GM19328 (cell line): ENCODE data around the gene CCDC85C.

ENCODE experiments used
- ATAC-seq: cut with Tn5 transposase; IDR thresholded peaks from one replicate; pipeline ENCODE4 v1.9.1; 2021; ENCODE audit warnings: mild to moderate bottlenecking, moderate library complexity; ENCODE audit not compliant: unreplicated experiment

Gene CCDC85C

DNA sequence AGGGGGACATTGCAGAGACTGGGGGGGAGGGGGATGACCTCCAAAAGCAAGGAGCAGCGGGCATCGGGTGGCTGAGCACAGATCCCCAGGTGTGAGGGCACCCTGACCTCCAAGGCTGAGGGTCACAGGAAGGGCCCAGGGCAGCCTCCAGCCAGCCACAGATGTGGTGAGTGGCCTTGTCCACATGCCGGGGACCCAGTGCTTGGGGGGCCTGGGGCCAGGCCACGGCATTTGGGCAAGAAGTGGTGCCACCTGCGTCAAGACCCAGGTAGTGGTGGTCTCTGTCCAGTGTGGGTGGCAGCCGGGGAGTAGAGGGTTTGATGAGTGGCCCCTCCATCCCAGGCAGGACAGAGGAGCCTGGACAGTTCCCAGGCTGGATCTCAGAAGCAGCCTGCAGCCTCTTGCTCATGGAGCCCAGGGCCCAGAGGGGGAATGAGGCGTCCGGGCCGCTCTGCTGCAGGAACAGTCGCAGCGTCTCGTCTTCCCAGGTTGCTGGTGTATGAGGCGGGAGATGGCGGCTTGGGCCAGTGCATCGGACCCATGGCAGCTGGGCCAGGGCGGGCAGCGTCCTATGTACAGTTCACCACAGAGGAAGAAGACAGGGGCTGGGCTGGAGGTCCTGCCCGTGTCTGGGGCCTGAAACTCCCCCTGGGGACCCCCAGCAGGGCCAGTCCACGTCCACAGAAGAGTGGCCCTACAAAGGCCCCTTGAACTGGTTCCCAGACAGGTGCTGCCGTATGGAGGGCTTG, 89.3 kb downstream of the CCDC85C start:
- no peak for ATAC-seq

DNA sequence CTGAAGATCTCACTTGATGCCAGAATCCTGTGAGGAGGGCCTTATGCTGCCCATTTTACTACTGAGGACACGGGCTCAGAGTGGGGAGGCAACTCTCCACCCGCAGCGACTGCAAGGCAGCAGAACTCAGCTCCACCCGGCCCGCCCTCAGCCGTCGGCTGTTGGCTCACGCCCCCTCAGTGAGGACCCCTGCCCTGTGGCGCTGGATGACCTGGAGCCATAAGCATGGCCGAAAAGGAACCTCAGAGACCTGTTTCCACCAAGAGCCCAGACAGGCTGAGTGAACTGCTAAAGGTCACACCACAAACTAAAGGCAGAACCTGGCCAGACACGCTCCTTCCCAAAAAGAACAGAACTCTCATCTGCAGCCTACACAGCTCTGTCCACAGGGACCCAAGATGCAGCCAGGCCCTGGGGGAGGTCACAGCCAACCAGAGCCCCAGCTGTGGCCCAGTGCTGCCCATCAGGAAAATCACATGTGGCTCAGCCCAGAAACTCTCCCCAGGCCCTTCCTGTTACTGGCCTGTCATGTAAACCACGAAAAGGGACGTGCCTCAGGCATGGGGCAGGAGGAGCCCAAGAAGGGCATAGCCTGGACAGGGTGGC, 90.0 kb downstream of the CCDC85C start:
- ATAC-seq: no peak

DNA sequence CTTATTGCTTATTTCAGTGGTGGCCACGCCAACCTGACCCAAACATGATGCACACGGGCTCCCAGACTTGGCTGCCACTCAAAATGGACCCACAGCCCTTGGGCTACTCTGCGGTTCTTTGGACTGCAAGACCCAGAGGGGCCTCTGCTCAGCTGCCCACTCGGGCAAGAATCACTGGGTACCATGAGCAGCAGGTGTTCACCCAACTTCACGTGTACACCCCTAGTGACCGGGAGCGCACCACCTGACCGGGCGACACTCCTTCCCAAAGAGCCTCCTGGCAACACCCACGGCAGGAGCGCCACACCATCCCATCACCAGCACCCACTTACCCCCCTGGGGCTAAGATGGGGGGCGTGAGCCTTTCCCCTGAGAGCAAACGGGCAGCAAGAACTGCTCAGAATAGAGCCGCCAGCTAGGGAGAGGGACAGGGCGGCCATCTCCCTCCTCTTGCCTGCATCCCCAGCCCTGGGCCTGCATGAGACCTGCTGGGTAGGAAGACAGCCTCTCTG, 90.8 kb downstream of the CCDC85C start:
- ATAC-seq: no peak

DNA sequence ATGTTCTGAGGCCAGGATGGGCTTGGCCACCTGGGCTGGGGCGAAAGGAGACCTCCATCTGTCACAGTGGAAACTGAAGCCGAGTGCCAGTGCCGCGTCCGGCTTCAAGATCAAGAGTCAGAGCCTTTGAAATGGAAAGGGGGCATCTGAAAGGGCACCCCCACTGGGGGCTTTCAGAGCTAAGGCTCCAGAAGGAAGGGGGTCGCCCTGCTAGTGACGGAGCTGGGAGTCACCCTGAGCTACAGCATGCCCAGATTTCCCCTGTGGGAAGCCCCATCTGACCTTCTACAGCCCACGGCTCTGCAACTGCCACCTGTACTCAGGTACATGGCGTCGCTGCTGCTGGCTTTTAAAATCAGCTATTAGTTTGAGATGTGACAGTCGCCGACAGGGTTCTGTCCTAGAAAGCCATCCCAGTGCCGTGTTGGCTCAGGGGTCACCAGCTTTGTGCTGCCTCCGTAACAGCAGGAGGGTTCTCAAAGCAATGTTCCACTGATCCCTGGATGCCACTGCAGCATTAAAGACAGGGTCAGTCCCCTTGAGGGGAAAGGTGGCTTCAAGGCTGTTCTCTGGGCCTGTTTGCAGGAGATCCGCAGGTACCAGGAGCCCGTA, 91.3 kb downstream of the CCDC85C start:
- ATAC-seq: no peak

DNA sequence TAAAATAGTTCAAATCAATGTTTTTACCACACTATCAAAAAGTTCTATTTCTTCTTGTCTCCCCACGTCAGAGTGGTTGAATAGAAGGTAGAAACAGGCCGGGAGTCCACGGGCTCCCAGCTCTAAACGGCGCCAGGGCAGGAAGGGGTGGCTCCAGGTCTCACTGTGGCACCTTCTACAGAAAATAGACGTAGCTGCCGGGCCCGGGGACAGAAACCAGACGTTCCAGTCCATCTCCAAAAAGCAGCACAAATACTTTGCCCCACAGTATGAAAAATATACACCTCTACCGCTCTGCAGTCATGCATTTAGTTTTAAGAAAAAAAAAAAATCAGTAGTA, 91.9 kb downstream of the CCDC85C start:
- no peak for ATAC-seq

DNA sequence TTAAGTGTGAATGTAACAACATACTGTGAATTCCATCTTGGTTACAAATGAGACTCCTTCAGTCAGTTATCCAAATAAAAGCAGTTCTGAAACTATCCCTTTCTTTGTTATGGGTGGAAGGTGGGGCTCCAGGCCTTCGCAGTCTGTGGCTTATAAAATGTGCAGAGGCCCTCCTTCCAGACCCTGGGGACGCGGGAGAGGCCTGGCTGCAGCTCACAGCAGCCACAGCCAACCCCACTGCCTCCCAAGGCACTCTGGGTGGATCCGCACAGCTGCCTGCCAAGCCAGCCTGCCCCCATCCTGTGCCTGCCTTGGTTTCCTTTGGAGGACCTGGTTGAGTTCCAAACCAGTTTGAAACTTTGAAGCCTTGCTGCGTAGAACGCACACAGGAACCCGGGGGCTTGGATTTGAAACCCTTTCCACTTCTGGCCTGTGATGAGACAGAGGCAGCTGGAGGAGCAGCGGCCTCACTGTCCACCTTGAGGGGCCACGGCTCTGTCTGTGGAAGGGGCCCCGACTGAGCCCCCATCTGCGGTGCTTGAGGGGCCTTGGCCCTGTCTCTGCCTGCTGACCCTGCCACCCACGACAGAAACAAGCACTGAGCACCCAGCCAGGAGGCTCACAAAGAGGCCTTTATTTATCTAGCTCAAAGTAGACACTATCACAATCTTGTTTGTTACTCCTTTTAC, 92.4 kb downstream of the CCDC85C start:
- no peak for ATAC-seq

DNA sequence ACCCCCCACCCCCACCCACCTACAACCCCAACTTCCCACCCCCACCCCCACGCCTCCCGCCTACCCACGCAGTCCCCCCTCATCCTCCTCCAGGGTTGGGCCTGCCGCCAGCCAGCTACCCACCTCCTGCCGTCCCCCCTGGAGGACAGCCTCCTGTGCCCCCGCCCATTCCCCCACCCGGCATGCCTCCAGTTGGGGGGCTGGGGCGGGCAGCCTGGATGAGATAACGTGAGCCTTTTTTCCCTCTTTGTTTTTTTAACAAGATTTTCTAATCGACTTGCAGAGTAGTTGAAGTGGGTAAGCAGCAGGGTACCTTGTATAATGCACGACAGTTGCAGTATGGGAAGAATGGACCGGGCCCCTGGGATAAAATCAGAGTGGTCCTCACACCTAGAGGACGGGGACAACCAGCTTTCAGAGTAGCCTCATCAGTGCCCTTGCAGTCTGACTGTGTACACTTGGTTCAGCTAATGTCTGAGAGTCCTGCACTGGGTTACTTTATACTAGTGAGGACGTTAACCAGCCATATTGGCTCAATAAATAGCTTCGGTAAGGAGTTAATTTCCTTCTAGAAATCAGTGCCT, 93.4 kb downstream of the CCDC85C start:
- no peak for ATAC-seq

DNA sequence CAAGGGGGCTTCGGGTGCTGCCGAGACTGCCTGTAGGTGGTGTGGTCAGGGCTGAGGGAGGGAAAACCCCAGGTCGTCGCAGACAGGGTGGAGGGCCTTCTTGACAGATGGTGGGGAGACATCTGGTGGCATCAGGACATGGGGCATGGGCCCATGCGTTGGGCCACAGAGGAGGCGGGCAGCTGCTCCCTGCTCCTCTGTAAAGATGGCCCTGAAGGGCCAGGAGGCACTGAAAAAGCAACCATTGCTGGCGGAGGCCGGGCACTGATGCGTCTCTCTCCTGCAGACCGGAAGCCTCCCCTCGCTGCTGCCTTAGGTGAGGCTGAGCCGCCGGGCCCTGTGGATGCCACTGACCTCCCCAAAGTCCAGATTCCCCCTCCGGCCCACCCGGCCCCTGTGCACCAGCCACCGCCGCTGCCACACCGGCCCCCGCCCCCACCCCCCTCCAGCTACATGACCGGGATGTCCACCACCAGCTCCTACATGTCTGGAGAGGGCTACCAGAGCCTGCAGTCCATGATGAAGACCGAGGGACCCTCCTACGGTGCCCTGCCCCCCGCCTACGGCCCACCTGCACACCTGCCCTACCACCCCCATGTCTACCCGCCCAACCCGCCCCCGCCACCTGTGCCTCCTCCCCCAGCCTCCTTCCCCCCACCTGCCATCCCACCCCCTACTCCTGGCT, 94.0 kb downstream of the CCDC85C start:
- no peak for ATAC-seq

DNA sequence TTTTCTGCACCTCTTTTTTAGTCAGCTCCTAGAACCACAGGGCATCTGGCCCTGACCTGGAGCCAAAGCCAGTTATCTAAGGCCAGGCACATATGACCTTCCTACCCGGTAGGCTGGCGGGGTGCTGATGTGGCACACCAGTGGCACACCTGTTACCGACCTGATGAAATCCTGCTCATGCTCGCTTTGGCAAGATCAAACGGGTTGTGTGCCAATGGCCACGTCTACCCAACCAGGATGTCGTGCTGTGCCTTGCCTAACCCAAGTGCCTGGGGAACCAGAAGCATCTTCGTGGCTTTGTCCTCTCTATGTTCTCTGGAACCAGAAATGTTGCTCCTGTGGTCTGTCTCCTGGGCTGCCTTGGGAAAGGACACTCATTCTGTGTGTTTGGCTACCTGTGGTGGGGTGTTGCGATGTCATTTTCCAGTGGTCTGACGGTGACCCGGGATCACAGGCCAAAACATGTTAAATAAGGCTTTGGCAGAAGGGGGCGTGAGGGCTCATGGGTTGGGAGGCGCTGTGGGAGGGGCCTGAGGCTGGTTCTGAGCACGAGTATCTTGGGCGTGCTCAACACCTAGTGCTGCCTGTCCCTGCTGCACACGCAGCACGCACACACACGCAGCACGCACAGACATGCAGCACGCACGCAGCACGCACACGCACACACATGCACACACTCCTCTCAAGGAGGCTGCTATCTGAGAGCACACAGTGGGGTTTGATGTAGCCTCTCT, 94.9 kb downstream of the CCDC85C start:
- ATAC-seq: no peak

DNA sequence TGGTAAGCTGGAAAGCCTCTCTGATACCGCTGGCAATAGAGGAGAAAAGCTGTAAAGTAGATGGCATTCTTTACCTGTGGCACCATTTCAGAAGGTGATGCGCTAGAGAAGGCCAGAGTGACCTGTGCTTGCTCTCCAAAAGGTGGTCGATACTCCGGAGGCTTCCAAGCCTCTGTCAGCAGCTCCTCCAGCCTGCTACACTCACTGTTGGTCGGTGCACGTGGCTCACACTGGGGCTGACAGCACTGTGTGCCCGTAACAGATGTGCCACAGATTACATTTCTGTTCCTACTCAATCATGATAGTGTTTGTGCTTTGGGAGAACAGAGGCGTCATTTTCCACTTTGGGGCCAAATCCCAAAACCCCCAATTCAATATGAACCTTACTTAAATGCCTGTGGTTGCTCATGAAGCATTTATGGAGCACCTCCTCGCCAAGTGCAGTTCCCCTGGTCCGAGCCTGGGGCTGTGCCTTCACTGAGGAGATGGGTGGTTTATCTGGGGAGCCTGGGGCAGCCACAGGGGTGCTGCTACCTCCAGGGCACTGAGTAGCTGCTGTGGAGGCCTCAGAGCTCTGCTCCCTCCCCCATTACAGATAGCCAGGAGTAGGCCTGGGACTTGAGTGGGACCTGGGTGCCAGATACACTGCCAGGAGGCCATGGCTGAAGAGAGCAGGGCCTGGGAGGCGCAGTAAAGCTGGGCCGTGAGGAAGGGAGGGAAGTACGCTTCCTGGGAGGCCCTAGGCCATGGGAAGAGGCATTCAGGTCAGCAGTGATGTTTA, 96.0 kb downstream of the CCDC85C start:
- no peak for ATAC-seq

DNA sequence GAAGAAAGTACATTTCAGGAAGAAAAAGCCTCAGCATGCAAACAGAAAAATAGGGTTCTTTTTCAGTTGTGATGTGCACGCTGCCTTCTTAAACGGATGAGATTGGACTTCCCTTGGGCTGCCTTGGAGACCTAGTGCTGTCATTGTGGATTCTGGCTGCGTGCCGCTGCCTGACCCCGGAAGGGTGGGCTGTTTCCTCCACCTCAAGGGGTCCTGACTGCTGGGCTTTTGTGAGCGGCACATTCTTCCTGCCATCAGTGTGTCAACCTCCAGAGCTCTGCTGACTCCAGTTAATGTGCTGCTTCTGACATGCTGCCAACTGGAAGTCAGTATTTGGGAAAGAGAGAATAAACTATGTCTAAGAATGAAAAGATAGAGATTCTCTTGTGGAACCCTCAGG, 97.7 kb downstream of the CCDC85C start:
- ATAC-seq: no peak

DNA sequence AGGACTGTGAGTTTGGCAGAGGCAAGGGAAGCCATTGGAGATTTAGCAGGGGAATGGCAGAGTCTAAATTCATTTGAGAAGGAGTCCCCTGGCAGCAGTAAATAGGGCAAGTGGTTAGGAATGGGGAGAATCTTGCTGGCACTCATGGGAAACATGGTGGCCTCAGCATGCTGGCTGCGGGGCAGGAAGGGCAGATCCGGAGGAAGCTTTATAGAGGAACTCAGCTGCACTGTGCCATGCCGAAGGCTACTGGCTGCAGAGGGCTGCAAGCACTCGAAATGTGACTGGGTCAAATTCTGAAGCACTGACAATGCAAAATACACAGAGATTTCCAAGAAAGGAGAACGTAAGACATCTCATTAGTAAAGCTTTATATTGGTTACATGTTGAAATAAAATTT, 98.9 kb downstream of the CCDC85C start:
- no peak for ATAC-seq

DNA sequence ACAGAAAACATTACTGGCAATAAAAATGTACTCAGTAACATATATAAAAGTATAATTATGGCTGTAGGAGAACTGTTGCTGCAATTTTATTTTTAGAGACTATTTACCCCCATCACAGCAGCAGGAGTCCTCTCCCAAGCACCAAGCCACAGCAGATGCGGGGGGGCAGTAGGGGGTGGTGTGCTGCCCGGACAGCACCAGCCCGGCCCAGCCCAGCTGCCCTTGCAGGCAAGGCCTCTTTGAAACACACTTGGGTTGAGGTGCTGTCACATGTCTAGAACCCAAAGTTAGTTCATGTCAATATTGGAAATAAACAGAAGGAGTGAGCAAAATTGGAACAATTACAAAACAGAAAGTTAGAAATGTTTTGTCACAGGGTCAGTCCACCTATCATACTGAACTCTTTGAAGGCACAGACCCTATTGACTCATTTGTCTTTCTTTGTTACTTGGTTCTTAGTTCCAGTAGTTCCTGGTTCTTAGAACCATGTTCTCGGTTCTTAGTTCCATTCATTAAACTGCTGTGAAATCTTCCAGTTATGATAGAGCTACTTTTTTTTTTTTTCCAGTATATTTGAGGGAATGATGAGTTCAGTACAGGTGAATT, 100.1 kb downstream of the CCDC85C start:
- no peak for ATAC-seq

DNA sequence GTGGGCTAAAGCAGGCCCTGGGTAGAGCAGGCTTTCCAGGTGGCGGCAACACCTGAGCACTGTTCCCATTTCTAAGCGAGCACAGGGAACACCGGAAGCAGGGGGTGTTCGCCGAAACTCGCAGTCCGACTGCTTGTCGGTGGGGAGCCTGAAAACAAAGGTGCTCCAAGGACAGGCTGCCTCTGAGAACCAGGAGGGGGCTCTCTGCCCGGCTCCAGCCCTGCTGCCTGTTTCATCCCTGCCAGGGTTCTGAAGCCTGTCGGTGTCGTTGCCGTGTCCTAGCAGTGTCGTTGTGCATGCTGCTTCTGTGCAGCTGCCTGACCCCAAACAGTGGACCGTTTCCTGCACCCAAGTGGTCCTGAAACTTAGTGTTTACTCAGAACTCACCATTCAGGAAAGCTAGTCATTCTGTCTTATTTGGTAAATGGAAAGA, 101.0 kb downstream of the CCDC85C start:
- no peak for ATAC-seq

DNA sequence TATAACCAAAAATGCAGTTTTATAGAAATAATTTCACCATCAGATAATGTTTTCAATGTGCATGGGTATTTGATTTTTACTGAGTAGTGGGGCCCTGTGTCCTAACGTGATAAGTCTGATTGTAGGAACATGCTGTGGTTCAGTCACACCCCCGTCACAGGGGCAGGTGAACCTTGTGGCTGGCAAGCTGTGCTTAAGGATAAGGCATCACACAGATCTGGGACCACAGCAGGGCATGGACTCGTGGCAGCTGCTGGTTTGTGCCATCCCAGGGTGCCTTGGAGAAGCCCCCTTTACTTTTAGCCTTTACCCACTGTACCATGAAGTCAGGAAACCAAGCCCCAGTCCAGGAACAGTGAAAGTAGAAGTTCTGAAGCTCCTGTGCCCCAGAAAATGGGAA, 106.1 kb downstream of the CCDC85C start:
- ATAC-seq: no peak

DNA sequence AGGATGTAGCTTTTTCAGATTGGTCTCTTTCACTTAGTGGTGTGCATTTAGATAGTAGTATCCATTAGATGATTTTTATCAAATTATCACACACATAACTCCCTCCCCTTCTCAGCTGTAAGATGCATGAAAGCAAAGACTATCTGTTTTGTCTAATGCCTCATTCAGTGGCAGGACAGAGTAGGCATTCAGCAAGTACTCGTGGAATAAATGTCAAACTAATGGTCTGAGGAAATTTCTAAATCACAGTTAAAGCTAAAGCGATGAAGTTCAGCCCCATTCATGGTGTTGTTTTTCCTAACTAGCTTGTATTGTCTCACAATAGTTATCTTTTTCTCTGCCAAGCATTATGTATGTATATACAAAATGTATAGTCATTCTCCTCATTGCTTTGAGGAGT, 106.7 kb downstream of the CCDC85C start:
- ATAC-seq: no peak

DNA sequence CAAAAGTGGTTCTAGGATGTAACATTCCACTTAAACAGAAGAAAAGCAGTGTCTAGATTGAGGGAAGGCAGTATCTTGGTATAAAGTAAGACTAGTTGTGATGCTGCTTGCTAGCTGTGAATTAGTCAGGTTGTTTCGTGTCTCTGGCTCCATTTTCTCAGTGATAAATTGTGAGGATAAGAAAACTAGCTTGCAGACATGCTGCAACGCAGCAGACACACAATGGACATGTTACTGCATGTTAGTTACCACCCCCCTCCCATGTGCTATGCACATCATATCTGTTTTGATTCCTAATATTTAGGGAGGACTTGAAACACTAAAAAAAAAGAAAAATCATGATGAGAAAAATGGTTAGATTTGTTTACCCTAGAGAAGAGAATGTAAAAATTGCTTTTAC, 119.9 kb downstream of the CCDC85C start:
- ATAC-seq: no peak

DNA sequence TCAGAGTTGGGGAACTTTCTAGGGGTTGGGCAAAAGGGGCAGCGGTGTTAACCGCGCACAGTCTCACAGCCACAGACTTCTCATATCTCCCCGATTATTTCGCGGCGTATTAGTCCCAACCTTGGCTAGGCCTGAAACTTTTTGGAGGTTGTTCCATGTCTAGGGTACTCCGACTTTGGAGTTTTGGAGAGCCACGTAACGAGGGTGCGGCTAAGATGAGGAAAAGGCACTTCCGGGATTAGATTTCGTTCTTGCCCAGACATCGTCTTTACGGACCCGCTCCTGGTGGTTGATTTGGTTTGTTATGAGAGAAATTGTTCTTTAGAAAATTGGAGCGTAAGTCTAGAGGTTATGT, 122.3 kb downstream of the CCDC85C start:
- no peak for ATAC-seq
